Uterus (tissue), 2 donors: ENCODE measurements around the gene MSH2.

Experiments used
- POLR2A ChIP-seq, 2 donors: fragments of 450-650 bp; IDR thresholded peaks; one replicate each; pipeline ENCODE4 v1.6.1; 2016; ENCODE audit warnings: antibody characterized with exemption in 2 of 2, mild to moderate bottlenecking in 1 of 2, moderate library complexity in 1 of 2
- TF ChIP-seq, protein P1 (sequence below), 4 experiments: fragments of 200-600 bp in 2 of 4; fragments of 450-650 bp in 2 of 4; sonication (generic) in 2 of 4; IDR thresholded peaks; one replicate each; pipeline ENCODE4 v1.5.1; 2016 to 2019; ENCODE audit warnings: antibody characterized with exemption in 4 of 4, mild to moderate bottlenecking in 2 of 4, moderate library complexity in 1 of 4

DNA sequence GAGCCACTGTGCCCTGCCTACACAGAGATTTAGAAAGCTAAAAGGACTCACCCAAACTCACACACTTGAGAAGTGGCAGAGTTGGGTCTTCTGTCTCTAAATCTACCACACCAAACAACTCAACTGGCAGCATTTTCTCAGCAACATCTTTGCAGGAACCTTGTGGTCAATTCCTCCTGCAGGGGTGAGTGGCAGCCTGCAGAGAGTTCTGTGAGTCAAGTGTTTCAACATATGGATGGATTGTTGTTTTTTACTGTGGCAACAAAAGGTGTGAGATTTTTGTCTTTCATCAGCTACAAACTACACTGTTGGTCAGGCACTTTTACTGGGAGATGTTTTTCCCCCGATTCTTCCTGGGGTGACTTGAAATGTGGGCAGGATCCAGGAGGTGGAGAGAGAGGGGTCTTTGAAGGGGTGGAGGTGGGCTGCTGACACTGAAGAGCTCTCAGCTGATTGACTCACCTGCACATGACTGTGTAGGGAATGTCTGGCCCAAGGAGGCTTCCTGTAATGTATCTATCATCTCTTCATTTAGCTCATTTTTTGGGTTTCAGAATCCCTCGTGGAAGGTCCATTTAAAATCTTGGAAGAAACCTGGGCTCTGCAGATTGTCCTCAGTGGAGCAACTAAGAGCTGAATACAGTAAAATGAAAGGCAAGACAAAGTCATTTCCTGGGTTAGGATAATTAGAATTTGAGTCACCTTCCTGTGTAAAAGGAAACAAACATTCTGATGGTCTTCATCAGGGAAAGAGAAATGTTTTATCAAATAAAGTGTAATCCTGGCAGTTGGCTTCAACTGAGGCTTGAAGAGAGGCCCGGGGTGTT lies 98.6 kb downstream of the MSH2 start:
- TF ChIP-seq, protein P1, sequence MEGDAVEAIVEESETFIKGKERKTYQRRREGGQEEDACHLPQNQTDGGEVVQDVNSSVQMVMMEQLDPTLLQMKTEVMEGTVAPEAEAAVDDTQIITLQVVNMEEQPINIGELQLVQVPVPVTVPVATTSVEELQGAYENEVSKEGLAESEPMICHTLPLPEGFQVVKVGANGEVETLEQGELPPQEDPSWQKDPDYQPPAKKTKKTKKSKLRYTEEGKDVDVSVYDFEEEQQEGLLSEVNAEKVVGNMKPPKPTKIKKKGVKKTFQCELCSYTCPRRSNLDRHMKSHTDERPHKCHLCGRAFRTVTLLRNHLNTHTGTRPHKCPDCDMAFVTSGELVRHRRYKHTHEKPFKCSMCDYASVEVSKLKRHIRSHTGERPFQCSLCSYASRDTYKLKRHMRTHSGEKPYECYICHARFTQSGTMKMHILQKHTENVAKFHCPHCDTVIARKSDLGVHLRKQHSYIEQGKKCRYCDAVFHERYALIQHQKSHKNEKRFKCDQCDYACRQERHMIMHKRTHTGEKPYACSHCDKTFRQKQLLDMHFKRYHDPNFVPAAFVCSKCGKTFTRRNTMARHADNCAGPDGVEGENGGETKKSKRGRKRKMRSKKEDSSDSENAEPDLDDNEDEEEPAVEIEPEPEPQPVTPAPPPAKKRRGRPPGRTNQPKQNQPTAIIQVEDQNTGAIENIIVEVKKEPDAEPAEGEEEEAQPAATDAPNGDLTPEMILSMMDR (IDR thresholded peaks at IDR 0.05): no peak
- no peak for TF ChIP-seq POLR2A (IDR thresholded peaks at IDR 0.05)
